ENCODE results near the gene LDHD. TPM values are rescaled to one million over a fixed set of nuclear protein-coding genes. Genes with fewer than 3 reads are reported as not detected.

LDHD gene
- total and polyA plus RNA-seq, 2 of the 13 experiments (the other 11 are each of a cell fraction or from before 2014, with no cell fraction given), result 9.1 to 9.8 TPM

DNA sequence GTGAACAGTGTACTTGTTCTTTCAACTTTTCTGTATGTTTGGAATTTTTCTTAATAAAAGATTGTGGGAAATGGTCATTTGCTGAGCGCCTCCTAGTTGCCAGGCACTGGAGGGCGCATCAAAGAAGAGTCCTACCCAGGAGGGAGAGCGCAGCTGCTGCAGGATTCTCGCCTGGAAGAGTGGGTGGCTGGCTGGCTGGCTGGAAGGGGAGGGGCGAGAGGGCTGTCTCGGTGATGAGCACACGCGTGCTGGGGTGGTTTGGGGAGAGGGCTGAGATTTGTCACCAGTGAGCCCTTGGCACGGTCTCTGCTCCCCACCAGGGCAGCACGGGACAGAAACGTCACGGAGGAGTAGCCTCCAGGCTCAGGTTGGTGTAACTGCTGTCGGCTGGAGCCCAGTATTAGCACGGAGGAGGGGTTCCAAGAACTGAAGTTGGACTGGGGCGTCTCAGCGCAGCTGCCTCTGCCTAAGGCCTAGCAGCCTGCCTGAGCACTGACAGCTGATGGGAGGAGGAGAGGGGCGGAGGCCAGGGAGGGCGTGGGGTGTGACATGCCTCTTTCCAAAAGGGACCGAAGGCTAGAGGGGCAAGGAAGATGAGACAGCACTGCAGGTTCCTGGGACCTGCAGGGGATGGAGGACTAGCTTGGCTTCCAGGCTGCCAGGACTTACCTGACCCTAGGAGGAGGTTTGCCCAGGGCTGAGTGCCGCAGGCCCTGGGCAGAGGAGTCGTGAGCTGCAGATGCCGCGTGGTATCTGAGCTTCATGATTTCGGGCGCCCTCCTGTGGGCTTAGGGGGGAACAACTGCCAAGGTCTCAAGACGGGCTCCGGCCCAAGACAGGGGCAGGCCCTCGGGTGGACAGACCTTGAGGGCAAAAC is 5.7 kb downstream of the LDHD start (continued):
- TF ChIP-seq CSRNP1 (CRISPR knock-in tag; IDR thresholded peaks at IDR 0.05), result peak; percentile 63; the same call in 1 of the 2 replicates
- 0 out of 2 replicates have a peak, but pooled peaks have one; percentile 80 for TF ChIP-seq ZNF510 (CRISPR knock-in tag; IDR thresholded peaks at IDR 0.05; ENCODE audit: low read depth)
- TF ChIP-seq, protein P1, sequence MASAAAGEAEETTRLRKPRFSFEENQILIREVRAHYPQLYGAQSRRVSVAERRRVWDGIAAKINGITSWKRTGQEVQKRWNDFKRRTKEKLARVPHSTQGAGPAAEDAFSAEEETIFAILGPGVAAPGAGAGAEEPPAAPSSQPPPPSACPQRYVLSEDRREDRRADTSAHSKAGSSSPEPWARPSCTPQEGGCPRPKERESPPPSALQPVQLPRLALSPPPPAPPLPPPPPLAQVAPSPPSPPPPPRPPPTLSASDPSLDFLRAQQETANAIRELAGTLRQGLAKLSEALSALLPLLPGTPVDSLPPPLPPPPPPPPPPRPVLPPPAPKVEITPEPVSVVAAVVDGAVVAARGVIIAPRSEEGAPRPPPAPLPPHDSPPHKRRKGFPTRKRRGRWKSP (CRISPR knock-in tag; IDR thresholded peaks at IDR 0.05), result no peak
- TF ChIP-seq, protein P2, sequence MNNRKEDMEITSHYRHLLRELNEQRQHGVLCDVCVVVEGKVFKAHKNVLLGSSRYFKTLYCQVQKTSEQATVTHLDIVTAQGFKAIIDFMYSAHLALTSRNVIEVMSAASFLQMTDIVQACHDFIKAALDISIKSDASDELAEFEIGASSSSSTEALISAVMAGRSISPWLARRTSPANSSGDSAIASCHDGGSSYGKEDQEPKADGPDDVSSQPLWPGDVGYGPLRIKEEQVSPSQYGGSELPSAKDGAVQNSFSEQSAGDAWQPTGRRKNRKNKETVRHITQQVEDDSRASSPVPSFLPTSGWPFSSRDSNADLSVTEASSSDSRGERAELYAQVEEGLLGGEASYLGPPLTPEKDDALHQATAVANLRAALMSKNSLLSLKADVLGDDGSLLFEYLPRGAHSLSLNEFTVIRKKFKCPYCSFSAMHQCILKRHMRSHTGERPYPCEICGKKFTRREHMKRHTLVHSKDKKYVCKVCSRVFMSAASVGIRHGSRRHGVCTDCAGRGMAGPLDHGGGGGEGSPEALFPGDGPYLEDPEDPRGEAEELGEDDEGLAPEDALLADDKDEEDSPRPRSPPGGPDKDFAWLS (CRISPR knock-in tag; IDR thresholded peaks at IDR 0.05; ENCODE audit: borderline replicate concordance), result peak; percentile 71
- 0 out of 2 replicates have a peak, but pooled peaks have one; percentile 53 for TF ChIP-seq MXD1 (CRISPR knock-in tag; IDR thresholded peaks at IDR 0.05)
- TF ChIP-seq, protein P3, sequence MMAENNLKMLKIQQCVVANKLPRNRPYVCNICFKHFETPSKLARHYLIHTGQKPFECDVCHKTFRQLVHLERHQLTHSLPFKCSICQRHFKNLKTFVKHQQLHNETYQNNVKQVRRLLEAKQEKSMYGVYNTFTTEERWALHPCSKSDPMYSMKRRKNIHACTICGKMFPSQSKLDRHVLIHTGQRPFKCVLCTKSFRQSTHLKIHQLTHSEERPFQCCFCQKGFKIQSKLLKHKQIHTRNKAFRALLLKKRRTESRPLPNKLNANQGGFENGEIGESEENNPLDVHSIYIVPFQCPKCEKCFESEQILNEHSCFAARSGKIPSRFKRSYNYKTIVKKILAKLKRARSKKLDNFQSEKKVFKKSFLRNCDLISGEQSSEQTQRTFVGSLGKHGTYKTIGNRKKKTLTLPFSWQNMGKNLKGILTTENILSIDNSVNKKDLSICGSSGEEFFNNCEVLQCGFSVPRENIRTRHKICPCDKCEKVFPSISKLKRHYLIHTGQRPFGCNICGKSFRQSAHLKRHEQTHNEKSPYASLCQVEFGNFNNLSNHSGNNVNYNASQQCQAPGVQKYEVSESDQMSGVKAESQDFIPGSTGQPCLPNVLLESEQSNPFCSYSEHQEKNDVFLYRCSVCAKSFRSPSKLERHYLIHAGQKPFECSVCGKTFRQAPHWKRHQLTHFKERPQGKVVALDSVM (CRISPR knock-in tag; IDR thresholded peaks at IDR 0.05), result peak; percentile 61
- TF ChIP-seq TFDP1 (CRISPR knock-in tag; IDR thresholded peaks at IDR 0.05; ENCODE audit: borderline replicate concordance), result peak; percentile 58; the same call in 1 of the 2 replicates
- TF ChIP-seq ISX (CRISPR knock-in tag; conservative IDR thresholded peaks at IDR 0.05), result no peak
- TF ChIP-seq ARNT (IDR thresholded peaks at IDR 0.05), result no peak
- TF ChIP-seq ZNF256 (CRISPR knock-in tag; conservative IDR thresholded peaks at IDR 0.05), result peak; percentile 85; the same call in 1 of the 2 replicates
- peak; percentile 50; the same call in 1 of the 2 replicates for TF ChIP-seq ZNF33B (CRISPR knock-in tag; IDR thresholded peaks at IDR 0.05)
- TF ChIP-seq PHF21A (CRISPR knock-in tag; IDR thresholded peaks at IDR 0.05), result no peak
- TF ChIP-seq ZNF563 (CRISPR knock-in tag; IDR thresholded peaks at IDR 0.05), result no peak
- peak; percentile 58 for TF ChIP-seq SRSF1 (optimal IDR thresholded peaks at IDR 0.05; ENCODE audit: low read depth, low read length)
- no peak for TF ChIP-seq ZSCAN12 (CRISPR knock-in tag; IDR thresholded peaks at IDR 0.05)
- TF ChIP-seq GTF3A (CRISPR knock-in tag; conservative IDR thresholded peaks at IDR 0.05), result no peak
- TF ChIP-seq HMG20B (CRISPR knock-in tag; conservative IDR thresholded peaks at IDR 0.05), result no peak
